Posterior vena cava (tissue), 2 donors: ENCODE data around the gene ENOX1. TPM values are rescaled to one million over a fixed set of nuclear protein-coding genes. Genes with fewer than 3 reads are reported as not detected.

Experiments used
- DNase-seq: peaks from one replicate; pipeline ENCODE4 v3.0.0-alpha.2; 2020; ENCODE audit warnings: low spot score
- intact Hi-C, 2 donors: fragments of 100-400 bp; cut with DNase I; formaldehyde crosslinking; loops; one replicate each; pipeline versions ENCODE4 v1.14.1 to v1.14.2; 2022 to 2023
- total RNA-seq, 2 donors: library from RNA; stranded (reverse); fragmentation: NEBNext Ultra II Directional; extraction: Animal tissue kit (Norgen Biotek cat#: 25700); gene quantifications; one replicate each; pipeline ENCODE4 v1.2.1, GENCODE V29; 2021
- donor health status: DM: yes; HTN: yes; CAD: no.
- donor health status: DM: yes; HTN: yes; CAD: no.

The ENOX1 gene
- total RNA-seq, 2 donors from 2014 or later: 2.7 to 5.3 TPM

DNA sequence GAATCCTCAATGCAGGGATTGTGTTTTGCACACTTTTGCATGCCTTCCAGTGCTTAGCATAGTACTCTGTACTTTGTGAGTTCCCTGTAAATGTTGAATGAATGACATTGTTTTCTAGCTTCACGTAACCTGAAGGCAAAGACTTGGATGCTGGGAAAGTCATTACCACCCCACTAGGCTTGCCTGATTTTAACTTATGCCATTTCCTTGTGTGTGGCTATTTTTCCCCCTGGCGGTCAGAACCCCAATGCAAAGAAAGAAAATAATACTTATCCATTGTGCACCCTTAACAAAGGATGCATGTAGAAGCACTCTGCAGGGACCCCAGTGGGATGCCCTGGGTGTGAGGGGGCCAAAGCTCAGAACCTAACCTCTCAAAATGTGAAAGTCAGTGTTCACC lies 1.2 kb upstream of the ENOX1 start:
- DNase-seq: no peak
- intact Hi-C loops: no loop called here

DNA sequence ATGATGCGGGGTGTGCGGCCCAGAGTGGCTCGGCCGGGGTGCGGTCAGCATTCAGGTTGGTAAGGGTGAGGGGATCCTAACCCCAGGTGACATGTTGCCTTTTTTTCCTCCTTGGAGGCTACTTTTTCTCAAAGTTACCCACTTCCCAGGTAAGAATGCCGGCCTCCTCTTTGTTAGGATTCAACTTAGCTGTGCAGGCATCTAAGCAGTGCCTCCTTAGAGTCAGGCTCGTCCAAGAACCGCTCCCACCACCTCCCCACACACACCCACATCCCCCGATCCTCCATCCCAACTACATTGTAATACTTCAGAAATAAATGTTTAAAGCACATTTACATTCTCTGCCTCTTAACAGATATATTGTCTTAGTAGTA lies 733 bp upstream of the ENOX1 start:
- DNase-seq: no peak
- intact Hi-C loops: no loop called here

- no peak for DNase-seq
- intact Hi-C loops: no loop called here
These were observed 353 bp downstream of the ENOX1 start for GRCh38 chr13:43786472-43786765.

DNA sequence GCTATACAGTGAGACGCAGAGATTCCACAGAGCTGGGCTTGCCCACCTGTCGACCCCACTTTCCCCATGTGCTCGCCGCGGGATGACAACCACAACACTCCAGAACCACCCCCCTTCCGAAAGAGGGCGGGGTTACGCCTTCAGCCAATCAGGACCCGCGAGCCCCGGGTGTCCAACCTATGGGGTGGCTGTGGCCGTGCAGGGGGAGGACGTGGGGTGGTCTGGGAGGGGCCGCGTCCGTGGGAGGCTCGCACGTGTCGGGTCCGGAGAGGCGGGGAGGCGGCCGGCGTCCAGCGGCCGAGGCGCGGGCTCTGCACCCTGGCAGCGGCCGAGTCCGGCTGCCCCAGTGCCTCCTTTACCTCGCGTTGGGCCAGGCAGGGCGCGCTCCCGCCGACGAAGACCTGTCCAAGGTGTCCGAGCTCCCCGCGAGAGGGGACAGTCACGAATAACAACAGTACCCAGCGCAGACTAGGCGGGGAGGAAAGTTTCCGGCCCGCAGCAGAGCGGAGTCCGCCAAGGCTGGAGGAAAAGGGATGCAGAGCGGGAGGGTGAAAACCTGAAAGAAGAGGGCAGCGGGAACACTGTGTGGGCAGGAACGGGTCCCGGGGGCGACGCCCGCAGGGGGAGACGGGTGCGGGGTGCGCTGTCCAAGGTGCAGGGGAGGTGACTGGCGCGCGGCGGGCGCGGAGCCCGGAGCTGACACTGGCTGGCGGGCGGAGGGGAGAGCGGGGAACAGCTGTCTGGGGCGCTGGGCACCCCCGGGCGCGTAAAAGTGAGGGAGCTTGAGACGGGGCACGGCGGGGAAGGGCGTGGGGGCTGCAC lies 911 bp downstream of the ENOX1 start:
- intact Hi-C loops: no loop called here

DNA sequence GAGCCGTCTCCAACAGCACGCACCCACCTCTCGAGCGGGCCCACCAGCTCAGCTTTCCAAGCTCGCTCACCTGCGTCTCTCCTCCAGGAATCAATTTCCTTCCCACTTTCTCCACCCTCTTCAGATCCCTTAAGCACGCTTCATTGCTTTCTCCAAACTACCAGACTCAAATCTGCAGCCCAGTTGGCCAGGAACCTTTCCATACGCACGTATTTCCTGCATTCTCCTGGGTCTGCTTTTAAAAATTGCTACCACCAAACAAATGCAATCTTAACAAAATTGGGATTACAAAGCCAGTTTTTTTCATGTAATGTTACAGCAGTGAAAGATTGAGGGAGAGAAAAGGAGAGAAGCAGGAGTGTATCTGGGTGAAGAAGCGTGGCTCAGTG lies 1.5 kb downstream of the ENOX1 start:
- intact Hi-C loops: no loop called here
- DNase-seq: no peak

More for the DNA sequence above, 911 bp downstream of the ENOX1 start:
- DNase-seq: peak; percentile 89

GRCh38 chr13:43784496-43784895 lies 2.3 kb downstream of the ENOX1 start:
- DNase-seq: no peak
- intact Hi-C loops: no loop called here

DNA sequence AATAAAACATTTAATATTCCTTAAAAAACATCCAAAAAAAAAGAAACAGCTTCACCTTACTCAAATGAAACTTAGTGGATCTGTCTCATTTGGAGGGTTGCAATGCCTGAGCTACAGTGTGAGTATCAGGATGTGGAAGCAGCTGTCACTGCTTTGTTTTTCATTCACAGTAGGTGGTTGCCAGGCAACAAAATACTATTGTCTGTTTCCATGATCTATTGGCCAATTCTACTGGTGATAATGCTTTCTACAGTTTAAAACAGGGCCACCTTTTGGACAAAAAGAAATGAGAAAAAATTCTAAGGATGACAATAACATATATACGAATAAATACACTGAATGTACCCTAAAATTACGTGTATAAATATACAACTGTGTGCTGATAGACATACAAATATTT lies 3.0 kb downstream of the ENOX1 start:
- intact Hi-C loops: no loop called here

GRCh38 chr13:43782686-43783085 lies 4.1 kb downstream of the ENOX1 start:
- DNase-seq: no peak
- intact Hi-C loops: no loop called here

More for the DNA sequence above, 3.0 kb downstream of the ENOX1 start:
- DNase-seq: no peak

GRCh38 chr13:43780666-43781065 lies 6.1 kb downstream of the ENOX1 start:
- intact Hi-C loops: no loop called here

DNA sequence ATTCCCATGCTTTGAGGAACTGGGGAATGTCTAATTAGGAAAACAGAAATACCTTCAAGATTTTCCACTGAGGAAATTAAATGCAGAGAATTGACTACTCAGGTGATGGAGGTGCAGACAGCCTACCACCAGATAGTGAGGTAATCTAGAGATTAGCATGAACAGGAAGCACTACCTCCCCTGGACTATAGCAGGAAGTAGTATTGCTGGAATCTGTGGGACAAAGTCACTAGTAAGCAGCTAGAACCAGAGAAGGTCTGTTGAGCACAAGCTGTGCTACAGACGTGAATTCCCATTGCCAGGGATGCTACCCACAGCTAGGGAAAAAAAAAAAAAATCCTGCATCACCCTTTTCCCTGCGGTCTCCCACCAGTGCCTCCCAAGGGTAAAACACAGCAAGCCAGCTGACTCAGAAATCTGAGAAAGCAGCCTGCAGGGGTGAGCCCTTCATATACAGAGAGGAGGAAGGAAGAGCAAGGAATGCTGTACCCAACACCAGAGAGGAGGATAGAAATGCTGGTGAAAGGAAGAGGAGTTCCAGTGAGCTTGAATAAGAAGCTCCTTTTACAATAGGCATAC lies 10.2 kb downstream of the ENOX1 start:
- intact Hi-C loops: no loop called here
- no peak for DNase-seq

More at GRCh38 chr13:43780666-43781065, 6.1 kb downstream of the ENOX1 start:
- DNase-seq: no peak

DNA sequence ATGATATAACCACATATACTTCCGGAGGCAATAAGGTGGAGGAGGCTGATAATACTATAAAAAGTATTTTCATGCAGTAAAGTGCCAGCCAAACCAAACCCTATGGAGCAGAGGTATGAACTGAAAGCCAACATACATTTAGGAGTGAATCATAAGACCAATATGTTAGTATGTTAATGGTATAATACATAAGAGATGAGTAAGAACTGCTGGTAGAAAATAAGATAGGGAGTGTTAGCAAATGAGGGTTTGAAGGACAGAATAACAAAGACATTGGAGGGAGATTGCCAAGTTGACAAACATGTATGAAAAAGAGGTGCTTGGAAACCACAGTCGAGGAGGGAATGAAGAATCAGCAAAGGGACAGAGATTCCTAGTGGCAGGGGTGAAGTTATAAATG lies 10.8 kb downstream of the ENOX1 start:
- intact Hi-C loops: no loop called here

DNA sequence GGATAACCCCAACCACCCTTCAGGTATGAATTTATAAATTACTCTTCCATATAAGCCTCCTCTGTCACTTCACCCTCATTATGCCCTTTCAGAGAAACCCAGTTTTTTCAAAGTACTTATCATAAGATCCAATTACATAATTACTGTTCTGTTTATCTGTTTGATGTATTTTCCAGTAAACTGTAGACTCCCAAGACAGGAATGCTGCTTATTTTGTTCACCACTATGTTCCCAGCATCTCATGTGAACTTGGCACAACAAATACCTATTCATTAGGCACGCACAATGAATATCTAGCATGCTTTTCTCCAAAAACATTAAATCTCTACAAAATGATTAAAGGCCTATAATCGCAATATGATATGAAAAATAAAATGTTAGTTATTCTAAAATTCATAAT lies 13.2 kb downstream of the ENOX1 start:
- no peak for DNase-seq
- intact Hi-C loops: loop anchor here in 1 of 2 donors (1.0 kb wide), 1 partner anchor 12 kb away; no protein-coding TSS in a partner anchor

More for the DNA sequence above, 10.8 kb downstream of the ENOX1 start:
- no peak for DNase-seq

GRCh38 chr13:43770871-43771270 lies 15.9 kb downstream of the ENOX1 start:
- DNase-seq: no peak
- intact Hi-C loops: no loop called here

DNA sequence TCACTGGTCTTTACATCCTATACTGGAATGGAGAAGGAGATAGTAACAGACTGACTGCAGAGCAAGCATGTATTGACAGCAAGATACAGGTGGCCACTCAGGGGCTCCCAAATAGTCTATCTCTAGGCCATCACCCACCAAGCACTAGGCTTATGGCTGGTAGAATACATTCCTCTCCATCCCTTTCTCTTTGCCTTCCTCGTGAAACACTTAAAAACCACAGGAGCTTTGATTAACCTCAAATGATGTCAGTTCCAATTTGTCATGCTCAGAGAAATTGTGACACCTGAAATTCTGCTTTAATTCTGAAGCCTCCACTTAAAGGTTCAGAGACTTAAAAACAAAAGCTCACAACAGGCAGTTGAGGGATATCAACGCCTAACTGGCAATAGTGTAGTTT lies 17.2 kb downstream of the ENOX1 start:
- DNase-seq: no peak
- intact Hi-C loops: no loop called here

DNA sequence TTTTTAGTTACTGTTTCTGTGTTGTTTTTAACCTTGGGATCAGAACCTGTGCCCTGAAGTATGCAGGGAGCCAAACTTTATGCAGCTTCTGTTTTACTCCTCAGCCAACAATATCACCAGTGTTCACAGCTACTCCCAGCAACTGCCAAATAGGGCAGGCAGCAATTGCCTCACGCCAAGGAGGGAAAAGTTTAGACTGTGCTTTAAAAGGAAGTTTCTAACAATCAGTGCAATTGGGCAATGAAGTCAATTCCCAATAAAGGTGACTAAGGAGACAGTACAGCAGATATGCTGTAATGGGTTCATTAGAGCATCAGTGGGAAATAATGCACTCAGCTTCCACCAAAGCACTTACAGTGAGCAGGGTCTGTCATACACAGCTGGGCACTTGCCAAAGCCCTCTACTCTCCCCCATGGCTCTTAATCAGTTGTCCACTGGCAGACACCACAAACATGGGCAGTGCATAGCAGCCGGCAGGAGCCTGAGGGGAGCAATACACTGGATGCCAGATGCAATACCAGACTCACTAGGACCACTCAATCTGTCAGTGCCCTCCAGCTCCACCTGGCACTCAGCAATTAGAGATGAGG lies 19.3 kb downstream of the ENOX1 start:
- intact Hi-C loops: no loop called here
- DNase-seq: no peak

GRCh38 chr13:43766725-43767124 lies 20.0 kb downstream of the ENOX1 start:
- no peak for DNase-seq
- intact Hi-C loops: no loop called here

GRCh38 chr13:43764349-43764748 lies 22.4 kb downstream of the ENOX1 start:
- intact Hi-C loops: no loop called here
- no peak for DNase-seq

DNA sequence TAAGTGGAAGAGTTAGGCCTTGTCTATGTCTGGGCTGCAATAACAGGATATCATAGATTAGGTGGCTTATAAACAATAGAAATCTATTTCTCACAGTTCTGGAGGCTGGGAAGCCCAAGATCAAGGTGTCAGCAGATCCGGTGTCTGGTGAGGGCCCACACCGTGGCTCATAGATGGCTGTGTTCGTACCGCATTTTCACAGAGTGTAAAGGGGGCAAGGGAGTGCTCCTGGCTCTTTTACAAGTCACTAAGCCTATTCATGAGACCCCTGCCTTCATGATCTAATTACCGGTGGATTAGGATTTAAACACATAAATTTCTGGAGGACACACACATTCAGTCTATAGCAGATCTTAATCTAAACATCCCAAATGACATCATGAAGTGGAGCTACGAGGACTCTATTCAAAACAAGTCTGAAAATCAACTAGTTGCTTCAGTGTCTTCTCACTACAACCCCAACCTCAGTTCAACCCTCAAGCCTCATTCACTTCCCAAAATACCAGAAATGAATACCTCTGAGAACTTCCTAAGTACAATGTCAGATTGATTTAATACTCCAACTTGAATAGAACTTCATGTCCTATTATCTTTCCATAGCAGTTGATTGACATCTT lies 23.5 kb downstream of the ENOX1 start:
- DNase-seq: no peak
- intact Hi-C loops: no loop called here

DNA sequence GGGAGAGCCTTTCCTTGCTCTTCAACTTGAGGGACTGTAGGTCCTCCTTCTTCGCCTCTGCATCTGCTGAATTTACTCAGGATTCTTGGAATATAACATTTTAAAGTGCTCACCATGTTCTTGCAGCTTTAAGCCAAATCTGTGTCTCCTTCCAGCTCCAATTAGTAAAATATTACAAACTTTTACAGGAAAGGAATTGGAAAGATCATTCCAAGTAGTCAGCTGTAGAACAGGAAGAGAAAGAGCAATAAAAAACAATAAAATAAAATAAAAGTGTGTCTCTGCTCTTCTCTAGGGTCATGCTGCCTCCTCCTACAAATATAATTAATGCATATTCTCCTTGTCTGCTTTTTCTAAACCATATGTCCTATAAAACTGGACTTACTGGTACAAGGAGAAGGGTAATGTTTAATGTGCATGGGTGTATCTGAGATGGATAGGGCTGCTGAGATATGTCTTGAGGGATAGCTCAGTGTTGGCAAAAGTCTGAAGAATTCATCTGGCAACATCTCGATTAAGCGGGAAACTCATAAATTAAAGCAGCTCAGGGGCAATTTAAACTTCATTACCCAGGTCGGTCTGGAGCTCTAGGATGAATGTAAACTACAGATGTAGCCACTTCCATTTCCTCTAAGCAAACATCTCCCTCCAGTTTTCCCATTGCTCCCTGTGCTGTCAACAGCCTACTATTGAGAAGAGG lies 25.0 kb downstream of the ENOX1 start:
- intact Hi-C loops: loop anchor here in 1 of 2 donors (1.0 kb wide), 1 partner anchor 13 kb away; no protein-coding TSS in a partner anchor
- no peak for DNase-seq

- intact Hi-C loops: no loop called here
These were observed 26.5 kb downstream of the ENOX1 start for GRCh38 chr13:43760257-43760656.

More at GRCh38 chr13:43760257-43760656, 26.5 kb downstream of the ENOX1 start:
- DNase-seq: no peak
